ENCODE data around the gene CORO7.

DNA sequence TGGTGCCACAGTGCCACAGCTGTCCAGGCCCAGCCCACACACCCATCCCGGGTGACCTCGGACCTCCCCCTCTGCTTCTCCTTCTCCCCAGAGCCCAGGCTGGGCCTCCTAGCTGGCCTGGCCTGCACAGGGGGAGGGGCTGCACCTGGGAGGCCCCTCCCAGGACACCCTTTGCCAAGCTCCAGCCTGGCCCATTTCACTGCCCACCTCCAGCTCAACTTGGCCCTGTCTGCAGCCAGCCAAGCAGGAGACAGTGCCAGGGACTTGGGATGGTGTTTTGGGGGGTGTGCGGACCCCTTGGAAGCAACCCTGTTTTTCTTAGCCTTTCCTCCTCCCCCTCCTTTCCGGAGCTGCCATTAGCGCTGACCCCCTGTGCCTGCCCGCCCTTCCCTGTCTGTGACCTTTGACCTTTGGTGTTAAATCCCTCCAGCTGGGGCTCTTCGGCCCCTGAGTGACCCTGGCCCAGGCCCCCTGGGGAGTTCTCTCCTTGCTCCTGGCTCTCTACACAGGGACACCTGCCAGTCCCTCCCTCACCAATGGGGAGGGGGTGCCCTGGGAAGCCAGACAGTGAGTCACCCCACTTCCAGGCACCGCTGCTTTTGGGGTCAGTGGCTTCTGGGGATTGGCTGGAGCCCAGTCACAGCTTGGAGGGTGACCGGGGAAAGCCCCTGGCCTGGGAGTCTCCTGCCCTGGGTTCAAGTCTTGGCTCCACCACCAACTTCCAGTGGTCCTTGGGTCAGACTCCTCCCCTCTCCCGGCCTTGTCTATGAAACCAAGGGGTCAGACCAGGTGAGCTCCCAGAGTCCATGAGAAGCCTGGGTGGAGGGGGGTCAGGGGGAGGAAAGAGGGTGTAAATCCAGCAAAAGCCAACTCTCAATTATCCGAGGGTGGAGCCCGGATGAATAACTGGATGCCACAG, 98.6 kb downstream of the CORO7 start:
- TF ChIP-seq, protein P1, sequence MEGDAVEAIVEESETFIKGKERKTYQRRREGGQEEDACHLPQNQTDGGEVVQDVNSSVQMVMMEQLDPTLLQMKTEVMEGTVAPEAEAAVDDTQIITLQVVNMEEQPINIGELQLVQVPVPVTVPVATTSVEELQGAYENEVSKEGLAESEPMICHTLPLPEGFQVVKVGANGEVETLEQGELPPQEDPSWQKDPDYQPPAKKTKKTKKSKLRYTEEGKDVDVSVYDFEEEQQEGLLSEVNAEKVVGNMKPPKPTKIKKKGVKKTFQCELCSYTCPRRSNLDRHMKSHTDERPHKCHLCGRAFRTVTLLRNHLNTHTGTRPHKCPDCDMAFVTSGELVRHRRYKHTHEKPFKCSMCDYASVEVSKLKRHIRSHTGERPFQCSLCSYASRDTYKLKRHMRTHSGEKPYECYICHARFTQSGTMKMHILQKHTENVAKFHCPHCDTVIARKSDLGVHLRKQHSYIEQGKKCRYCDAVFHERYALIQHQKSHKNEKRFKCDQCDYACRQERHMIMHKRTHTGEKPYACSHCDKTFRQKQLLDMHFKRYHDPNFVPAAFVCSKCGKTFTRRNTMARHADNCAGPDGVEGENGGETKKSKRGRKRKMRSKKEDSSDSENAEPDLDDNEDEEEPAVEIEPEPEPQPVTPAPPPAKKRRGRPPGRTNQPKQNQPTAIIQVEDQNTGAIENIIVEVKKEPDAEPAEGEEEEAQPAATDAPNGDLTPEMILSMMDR (IDR thresholded peaks at IDR 0.05) = no peak
- TF ChIP-seq EZH2 (IDR thresholded peaks at IDR 0.05; ENCODE audit: borderline replicate concordance, insufficient read depth, low read depth, low read length, poor library complexity, severe bottlenecking) = no peak
